ENCODE results near the gene LSM3.

DNA sequence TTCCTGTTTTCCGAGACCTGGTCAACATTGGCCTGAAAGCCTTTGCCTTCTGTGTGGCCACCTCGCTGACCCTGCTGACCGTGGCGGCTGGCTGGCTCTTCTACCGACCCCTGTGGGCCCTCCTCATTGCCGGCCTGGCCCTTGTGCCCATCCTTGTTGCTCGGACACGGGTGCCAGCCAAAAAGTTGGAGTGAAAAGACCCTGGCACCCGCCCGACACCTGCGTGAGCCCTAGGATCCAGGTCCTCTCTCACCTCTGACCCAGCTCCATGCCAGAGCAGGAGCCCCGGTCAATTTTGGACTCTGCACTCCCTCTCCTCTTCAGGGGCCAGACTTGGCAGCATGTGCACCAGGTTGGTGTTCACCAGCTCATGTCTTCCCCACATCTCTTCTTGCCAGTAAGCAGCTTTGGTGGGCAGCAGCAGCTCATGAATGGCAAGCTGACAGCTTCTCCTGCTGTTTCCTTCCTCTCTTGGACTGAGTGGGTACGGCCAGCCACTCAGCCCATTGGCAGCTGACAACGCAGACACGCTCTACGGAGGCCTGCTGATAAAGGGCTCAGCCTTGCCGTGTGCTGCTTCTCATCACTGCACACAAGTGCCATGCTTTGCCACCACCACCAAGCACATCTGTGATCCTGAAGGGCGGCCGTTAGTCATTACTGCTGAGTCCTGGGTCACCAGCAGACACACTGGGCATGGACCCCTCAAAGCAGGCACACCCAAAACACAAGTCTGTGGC lies 36.8 kb upstream of the LSM3 start:
- TF ChIP-seq, protein P1, sequence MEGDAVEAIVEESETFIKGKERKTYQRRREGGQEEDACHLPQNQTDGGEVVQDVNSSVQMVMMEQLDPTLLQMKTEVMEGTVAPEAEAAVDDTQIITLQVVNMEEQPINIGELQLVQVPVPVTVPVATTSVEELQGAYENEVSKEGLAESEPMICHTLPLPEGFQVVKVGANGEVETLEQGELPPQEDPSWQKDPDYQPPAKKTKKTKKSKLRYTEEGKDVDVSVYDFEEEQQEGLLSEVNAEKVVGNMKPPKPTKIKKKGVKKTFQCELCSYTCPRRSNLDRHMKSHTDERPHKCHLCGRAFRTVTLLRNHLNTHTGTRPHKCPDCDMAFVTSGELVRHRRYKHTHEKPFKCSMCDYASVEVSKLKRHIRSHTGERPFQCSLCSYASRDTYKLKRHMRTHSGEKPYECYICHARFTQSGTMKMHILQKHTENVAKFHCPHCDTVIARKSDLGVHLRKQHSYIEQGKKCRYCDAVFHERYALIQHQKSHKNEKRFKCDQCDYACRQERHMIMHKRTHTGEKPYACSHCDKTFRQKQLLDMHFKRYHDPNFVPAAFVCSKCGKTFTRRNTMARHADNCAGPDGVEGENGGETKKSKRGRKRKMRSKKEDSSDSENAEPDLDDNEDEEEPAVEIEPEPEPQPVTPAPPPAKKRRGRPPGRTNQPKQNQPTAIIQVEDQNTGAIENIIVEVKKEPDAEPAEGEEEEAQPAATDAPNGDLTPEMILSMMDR (IDR thresholded peaks at IDR 0.05), result no peak
- no peak for TF ChIP-seq ZFX (IDR thresholded peaks at IDR 0.05; ENCODE audit: borderline replicate concordance)

Data from 22Rv1 (cell line).